ENCODE data around the gene CHD5. TPM values are rescaled to one million over a fixed set of nuclear protein-coding genes. Genes with fewer than 3 reads are reported as not detected.

CHD5 gene
- total and polyA plus RNA-seq, 12 donors, result 0.01 to 0.78 (median 0.17) TPM

DNA sequence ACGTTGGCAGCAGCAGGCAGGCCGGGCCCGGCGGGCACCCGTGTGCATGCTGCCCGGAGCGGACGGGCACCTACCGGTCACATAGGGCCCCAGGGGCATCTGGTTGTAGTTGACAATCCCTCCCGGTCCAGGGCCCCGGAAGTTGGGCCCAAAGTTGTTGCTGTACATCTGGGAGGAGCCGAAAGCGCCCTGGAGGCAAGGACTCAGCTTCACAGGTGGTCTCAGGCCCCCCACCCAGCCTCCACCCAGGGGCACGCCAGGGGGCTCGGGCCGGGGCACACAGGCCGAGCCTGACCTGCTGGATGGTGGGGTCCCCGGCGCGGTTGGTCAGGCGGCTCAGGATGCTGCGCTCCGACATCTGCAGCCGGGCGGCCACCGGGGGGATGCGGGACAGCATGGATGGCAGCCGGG lies 73.8 kb downstream of the CHD5 start:
- H3K9me3 ChIP-seq, result no peaks in the 10 kb centered on the region
- no peaks in the 10 kb centered on the region for H3K4me1 ChIP-seq
- intact Hi-C loops (cut with DNase I), result loop anchor here in 1 of 10 donors (10.0 kb wide), 1 partner anchor 48 kb away; no protein-coding TSS in a partner anchor
- H3K36me3 ChIP-seq, result no peaks in the 10 kb centered on the region
- DNase-seq, result peak in 1 of 2 donors; percentile 2
- no peak overlapping the region for H3K27ac ChIP-seq
- peaks cover 0 to 77% (median 47%) of the 10 kb centered on the region in 7 donors for H3K27me3 ChIP-seq
- no peak overlapping the region for H3K4me3 ChIP-seq
- no peak for ATAC-seq
- 89 to 91% methylated on average over 28 of the region's 28 CpGs for WGBS, 2 donors
- TF ChIP-seq CTCF (IDR thresholded peaks at IDR 0.05), result no peak

DNA sequence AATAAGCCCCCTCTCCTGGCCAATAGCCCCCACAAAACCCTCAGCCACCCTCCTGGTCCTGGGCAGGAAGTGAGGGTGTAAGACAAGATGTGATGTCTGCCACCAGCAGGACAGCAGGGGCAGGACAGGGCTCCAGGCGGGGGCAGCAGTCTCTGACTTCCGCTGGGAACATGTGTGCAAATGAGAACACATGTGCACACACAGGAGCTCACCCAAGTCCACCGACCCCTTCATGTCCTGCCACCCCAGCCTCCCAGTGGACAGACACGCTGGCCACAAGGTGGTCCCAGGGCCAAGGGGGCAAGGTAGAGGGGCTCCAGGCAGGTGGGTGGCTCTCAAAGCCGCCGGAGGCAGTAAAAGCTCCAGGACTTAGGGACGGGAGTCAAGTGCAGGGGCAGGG lies 74.4 kb downstream of the CHD5 start:
- Histone ChIP-seq H3K27me3 (peaks cover 0 to 82% (median 48%) of the 10 kb centered on the region in 7 donors), H3K4me3 (no peak overlapping the region), H3K36me3 (no peaks in the 10 kb centered on the region), H3K27ac (no peak overlapping the region), H3K9me3 (no peaks in the 10 kb centered on the region), H3K4me1 (no peaks in the 10 kb centered on the region)
- TF ChIP-seq CTCF (IDR thresholded peaks at IDR 0.05), result no peak
- intact Hi-C loops (cut with DNase I), result loop anchor here in 1 of 10 donors (10.0 kb wide), 1 partner anchor 49 kb away; no protein-coding TSS in a partner anchor
- no peak for ATAC-seq
- DNase-seq, result peak in 1 of 2 donors; percentile 0
- WGBS, 2 donors, result 76% methylated on average over 7 of the region's 7 CpGs

DNA sequence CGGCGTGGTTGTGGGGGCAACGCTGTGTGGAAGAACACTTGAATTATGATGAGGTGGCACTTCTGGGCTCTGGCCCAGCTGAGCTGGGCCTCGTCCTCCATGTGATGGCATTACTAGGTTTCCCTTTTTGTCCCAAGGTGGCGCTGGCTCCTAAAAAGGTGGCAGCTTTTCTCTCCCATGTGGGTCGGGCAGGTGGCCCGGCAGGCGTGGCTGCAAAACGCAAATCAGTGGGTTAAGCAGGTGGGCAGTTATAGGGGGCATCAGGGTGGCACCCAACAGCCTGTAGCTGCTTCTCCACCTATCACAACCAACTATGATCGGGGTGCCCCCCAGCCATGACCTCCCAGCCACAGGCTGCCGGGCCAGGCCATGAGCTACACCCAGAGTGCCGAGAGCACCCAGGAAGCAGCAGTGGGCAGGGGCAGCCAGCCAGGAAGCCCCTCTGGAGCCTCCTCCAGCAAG lies 74.9 kb downstream of the CHD5 start:
- no peak overlapping the region for H3K4me3 ChIP-seq
- no peak for ATAC-seq
- no peaks in the 10 kb centered on the region for H3K9me3 ChIP-seq
- peaks cover 0 to 78% (median 50%) of the 10 kb centered on the region in 7 donors for H3K27me3 ChIP-seq
- 73 to 75% methylated on average over 12 of the region's 12 CpGs for WGBS, 2 donors
- peak in 1 of 2 donors; percentile 9 for DNase-seq
- TF ChIP-seq CTCF (IDR thresholded peaks at IDR 0.05), result no peak
- no peak overlapping the region for H3K27ac ChIP-seq
- H3K36me3 ChIP-seq, result no peaks in the 10 kb centered on the region
- intact Hi-C loops (cut with DNase I), result loop anchor here in 1 of 10 donors (10.0 kb wide), 1 partner anchor 50 kb away; no protein-coding TSS in a partner anchor
- peaks cover 0 to 3% (median 0%) of the 10 kb centered on the region in 9 donors for H3K4me1 ChIP-seq

GRCh38 chr1:6104631-6105030 lies 75.5 kb downstream of the CHD5 start:
- no peak for ATAC-seq
- Histone ChIP-seq H3K27ac (no peak overlapping the region), H3K4me1 (peaks cover 0 to 5% (median 0%) of the 10 kb centered on the region in 9 donors), H3K36me3 (no peaks in the 10 kb centered on the region), H3K27me3 (peaks cover 0 to 72% (median 50%) of the 10 kb centered on the region in 7 donors), H3K4me3 (no peak overlapping the region), H3K9me3 (no peaks in the 10 kb centered on the region)
- WGBS, 2 donors, result 73 to 82% methylated on average over 9 of the region's 9 CpGs
- DNase-seq, result peak in 1 of 2 donors; percentile 9
- no peak for TF ChIP-seq CTCF (IDR thresholded peaks at IDR 0.05)
- intact Hi-C loops (cut with DNase I), result loop anchor here in 1 of 10 donors (10.0 kb wide), 1 partner anchor 50 kb away; no protein-coding TSS in a partner anchor
